ENCODE results near the gene COL6A1. TPM values are rescaled to one million over a fixed set of nuclear protein-coding genes. Genes with fewer than 3 reads are reported as not detected.

The COL6A1 gene
- total RNA-seq, 4 donors from 2014 or later: 356 to 669 (median 427) TPM

DNA sequence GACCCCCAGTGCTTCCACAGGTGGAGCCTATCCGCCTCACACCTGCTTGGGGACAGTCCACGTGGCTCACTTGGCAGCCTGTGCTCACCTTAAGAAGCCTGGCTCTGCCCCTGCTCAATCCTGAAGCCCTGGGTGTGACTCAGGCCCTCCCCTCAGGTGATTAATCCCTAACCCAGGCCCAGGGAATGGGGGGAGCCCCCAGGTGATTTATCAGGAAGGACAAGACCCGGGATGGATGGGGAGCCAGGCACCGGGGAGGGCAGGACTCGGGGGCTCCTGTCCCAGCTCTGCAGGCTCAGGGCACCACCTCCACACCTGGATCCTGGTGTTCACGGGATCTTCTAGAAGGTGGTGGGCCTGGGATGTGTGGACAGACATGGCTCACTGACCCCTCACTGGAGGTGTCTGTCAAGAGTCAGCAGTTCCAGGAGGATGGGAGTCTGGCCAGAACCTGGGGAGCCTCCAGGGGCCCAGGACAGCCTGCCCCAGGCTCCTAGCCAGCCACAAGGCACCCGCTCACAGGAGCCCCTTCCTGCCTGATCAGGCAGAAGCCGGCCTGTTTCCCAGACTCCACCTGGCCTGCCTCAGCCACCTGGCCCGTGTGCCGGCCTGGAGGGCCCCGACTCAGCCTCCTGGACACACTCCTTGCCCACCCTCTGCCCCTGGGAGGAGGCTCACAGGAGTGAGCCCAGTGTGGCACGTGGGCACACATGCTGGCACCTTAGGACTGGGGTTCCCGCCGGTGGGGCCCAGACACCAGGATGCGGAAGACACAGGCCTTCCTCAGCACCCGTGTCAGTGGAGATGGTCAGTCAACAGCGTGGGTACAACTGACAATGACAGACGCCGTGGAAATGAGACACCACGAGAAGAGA lies 38.6 kb upstream of the COL6A1 start:
- 85 to 86% methylated on average over 16 to 19 of the region's 20 CpGs for WGBS, 2 donors
- no peak for TF ChIP-seq POLR2A (IDR thresholded peaks at IDR 0.05)
- TF ChIP-seq EP300 (IDR thresholded peaks at IDR 0.05): no peak
- TF ChIP-seq, protein P1, sequence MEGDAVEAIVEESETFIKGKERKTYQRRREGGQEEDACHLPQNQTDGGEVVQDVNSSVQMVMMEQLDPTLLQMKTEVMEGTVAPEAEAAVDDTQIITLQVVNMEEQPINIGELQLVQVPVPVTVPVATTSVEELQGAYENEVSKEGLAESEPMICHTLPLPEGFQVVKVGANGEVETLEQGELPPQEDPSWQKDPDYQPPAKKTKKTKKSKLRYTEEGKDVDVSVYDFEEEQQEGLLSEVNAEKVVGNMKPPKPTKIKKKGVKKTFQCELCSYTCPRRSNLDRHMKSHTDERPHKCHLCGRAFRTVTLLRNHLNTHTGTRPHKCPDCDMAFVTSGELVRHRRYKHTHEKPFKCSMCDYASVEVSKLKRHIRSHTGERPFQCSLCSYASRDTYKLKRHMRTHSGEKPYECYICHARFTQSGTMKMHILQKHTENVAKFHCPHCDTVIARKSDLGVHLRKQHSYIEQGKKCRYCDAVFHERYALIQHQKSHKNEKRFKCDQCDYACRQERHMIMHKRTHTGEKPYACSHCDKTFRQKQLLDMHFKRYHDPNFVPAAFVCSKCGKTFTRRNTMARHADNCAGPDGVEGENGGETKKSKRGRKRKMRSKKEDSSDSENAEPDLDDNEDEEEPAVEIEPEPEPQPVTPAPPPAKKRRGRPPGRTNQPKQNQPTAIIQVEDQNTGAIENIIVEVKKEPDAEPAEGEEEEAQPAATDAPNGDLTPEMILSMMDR (IDR thresholded peaks at IDR 0.05): no peak
- peaks cover 0 to 20% (median 0%) of the 10 kb centered on the region in 3 donors for H3K36me3 ChIP-seq
- no peak for DNase-seq (ENCODE audit: low spot score in 2 of 2)
- H3K9me3 ChIP-seq: no peaks in the 10 kb centered on the region
- no peak overlapping the region for H3K4me3 ChIP-seq
- no peaks in the 10 kb centered on the region for H3K27me3 ChIP-seq
- H3K27ac ChIP-seq: no peak overlapping the region
- no peaks in the 10 kb centered on the region for H3K4me1 ChIP-seq

GRCh38 chr21:45943630-45944540 lies 37.7 kb upstream of the COL6A1 start:
- TF ChIP-seq, protein P1 (IDR thresholded peaks at IDR 0.05): no peak
- TF ChIP-seq POLR2A (IDR thresholded peaks at IDR 0.05) (no peak), EP300 (IDR thresholded peaks at IDR 0.05) (no peak)
- H3K4me3 ChIP-seq: no peak overlapping the region
- H3K36me3 ChIP-seq: peaks cover 0 to 18% (median 0%) of the 10 kb centered on the region in 3 donors
- H3K9me3 ChIP-seq: no peaks in the 10 kb centered on the region
- no peaks in the 10 kb centered on the region for H3K4me1 ChIP-seq
- DNase-seq (ENCODE audit: low spot score in 2 of 2): no peak
- H3K27ac ChIP-seq: no peak overlapping the region
- no peaks in the 10 kb centered on the region for H3K27me3 ChIP-seq
- 81 to 93% methylated on average over 8 of the region's 8 CpGs for WGBS, 2 donors

DNA sequence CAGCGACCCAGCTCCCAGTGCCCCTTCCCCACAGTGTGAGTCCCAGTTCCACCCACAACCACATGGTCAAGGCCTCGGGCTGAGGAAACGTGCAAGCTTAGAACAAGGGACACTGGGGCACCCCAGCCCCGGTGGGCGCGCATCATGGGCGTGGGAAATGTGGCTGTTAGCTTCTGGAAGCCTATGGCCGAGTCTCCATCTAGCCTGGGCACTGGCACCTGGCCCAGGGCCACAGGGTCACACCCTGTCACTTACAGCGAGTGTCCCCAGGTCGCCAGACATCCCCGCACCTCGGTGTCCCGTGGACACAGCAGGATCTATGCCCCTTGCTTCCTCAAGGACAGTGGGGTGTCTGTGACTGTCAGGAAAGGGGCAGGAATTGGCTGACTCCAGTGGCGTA lies 37.0 kb upstream of the COL6A1 start:
- TF ChIP-seq, protein P1 (IDR thresholded peaks at IDR 0.05): no peak
- TF ChIP-seq POLR2A (IDR thresholded peaks at IDR 0.05): no peak
- TF ChIP-seq EP300 (IDR thresholded peaks at IDR 0.05): no peak
- no peak for DNase-seq (ENCODE audit: low spot score in 2 of 2)
- H3K27ac ChIP-seq: no peak overlapping the region
- WGBS, 2 donors: 87 to 92% methylated on average over 9 to 14 of the region's 14 CpGs
- H3K4me1 ChIP-seq: no peaks in the 10 kb centered on the region
- no peaks in the 10 kb centered on the region for H3K27me3 ChIP-seq
- H3K4me3 ChIP-seq: no peak overlapping the region
- no peaks in the 10 kb centered on the region for H3K9me3 ChIP-seq
- H3K36me3 ChIP-seq: peaks cover 0 to 18% (median 0%) of the 10 kb centered on the region in 3 donors

- Histone ChIP-seq H3K36me3 (peaks cover 0 to 18% (median 0%) of the 10 kb centered on the region in 3 donors), H3K4me1 (peaks cover 0 to 4% (median 0%) of the 10 kb centered on the region in 4 donors), H3K9me3 (no peaks in the 10 kb centered on the region), H3K4me3 (no peak overlapping the region), H3K27me3 (peaks cover 0 to 5% of the 10 kb centered on the region in 2 donors), H3K27ac (no peak overlapping the region)
- 88% methylated on average over 18 to 24 of the region's 24 CpGs for WGBS, 2 donors
- TF ChIP-seq, protein P1 (IDR thresholded peaks at IDR 0.05): no peak
- TF ChIP-seq POLR2A (IDR thresholded peaks at IDR 0.05): no peak
- TF ChIP-seq EP300 (IDR thresholded peaks at IDR 0.05): no peak
- no peak for DNase-seq (ENCODE audit: low spot score in 2 of 2)
These were observed 36.3 kb upstream of the COL6A1 start for GRCh38 chr21:45945066-45945867.
